ENCODE measurements around the gene PVALB. TPM values are rescaled to one million over a fixed set of nuclear protein-coding genes. Genes with fewer than 3 reads are reported as not detected.

PVALB gene
- total RNA-seq, 1 donor from 2014 or later = 2.1 TPM

GRCh38 chr22:36830601-36831000, 13.8 kb upstream of the PVALB start:
- H3K9me3 ChIP-seq (ENCODE audit: control insufficient read depth in 3 of 3, low read length in 3 of 3) = no peaks in the 10 kb centered on the region
- no peak overlapping the region for H3K4me3 ChIP-seq (ENCODE audit: low read length in 3 of 3)
- H3K27ac ChIP-seq (ENCODE audit: low read depth, low read length) = no peak overlapping the region
- H3K9ac ChIP-seq (ENCODE audit: low read depth in 1 of 3, low read length in 3 of 3) = no peak overlapping the region
- peaks cover 0 to 9% (median 6%) of the 10 kb centered on the region in 3 donors for H3K4me1 ChIP-seq (ENCODE audit: control insufficient read depth in 3 of 3, insufficient read depth in 3 of 3, low read length in 3 of 3)
- no peaks in the 10 kb centered on the region for H3K36me3 ChIP-seq (ENCODE audit: control insufficient read depth in 3 of 3, insufficient read depth in 3 of 3, low read length in 3 of 3)
- peaks cover 10 to 31% (median 21%) of the 10 kb centered on the region in 3 donors for H3K27me3 ChIP-seq (ENCODE audit: control insufficient read depth in 3 of 3, insufficient read depth in 3 of 3, low read length in 3 of 3)

GRCh38 chr22:36829370-36830002, 12.7 kb upstream of the PVALB start:
- H3K27ac ChIP-seq (ENCODE audit: low read depth, low read length) = no peak overlapping the region
- no peak overlapping the region for H3K9ac ChIP-seq (ENCODE audit: low read depth in 1 of 3, low read length in 3 of 3)
- peaks cover 0 to 9% (median 6%) of the 10 kb centered on the region in 3 donors for H3K4me1 ChIP-seq (ENCODE audit: control insufficient read depth in 3 of 3, insufficient read depth in 3 of 3, low read length in 3 of 3)
- no peaks in the 10 kb centered on the region for H3K36me3 ChIP-seq (ENCODE audit: control insufficient read depth in 3 of 3, insufficient read depth in 3 of 3, low read length in 3 of 3)
- peaks cover 7 to 37% (median 17%) of the 10 kb centered on the region in 3 donors for H3K27me3 ChIP-seq (ENCODE audit: control insufficient read depth in 3 of 3, insufficient read depth in 3 of 3, low read length in 3 of 3)
- H3K4me3 ChIP-seq (ENCODE audit: low read length in 3 of 3) = no peak overlapping the region
- H3K9me3 ChIP-seq (ENCODE audit: control insufficient read depth in 3 of 3, low read length in 3 of 3) = no peaks in the 10 kb centered on the region

GRCh38 chr22:36828815-36829214, 12.0 kb upstream of the PVALB start:
- Histone ChIP-seq H3K27me3 (ENCODE audit: control insufficient read depth in 3 of 3, insufficient read depth in 3 of 3, low read length in 3 of 3) (peaks cover 11 to 41% (median 21%) of the 10 kb centered on the region in 3 donors), H3K9ac (ENCODE audit: low read depth in 1 of 3, low read length in 3 of 3) (no peak overlapping the region), H3K4me3 (ENCODE audit: low read length in 3 of 3) (no peak overlapping the region), H3K27ac (ENCODE audit: low read depth, low read length) (no peak overlapping the region), H3K4me1 (ENCODE audit: control insufficient read depth in 3 of 3, insufficient read depth in 3 of 3, low read length in 3 of 3) (peaks cover 0 to 9% (median 6%) of the 10 kb centered on the region in 3 donors), H3K9me3 (ENCODE audit: control insufficient read depth in 3 of 3, low read length in 3 of 3) (no peaks in the 10 kb centered on the region), H3K36me3 (ENCODE audit: control insufficient read depth in 3 of 3, insufficient read depth in 3 of 3, low read length in 3 of 3) (no peaks in the 10 kb centered on the region)

GRCh38 chr22:36826262-36826661, 9.4 kb upstream of the PVALB start:
- Histone ChIP-seq H3K9ac (ENCODE audit: low read depth in 1 of 3, low read length in 3 of 3) (no peak overlapping the region), H3K27ac (ENCODE audit: low read depth, low read length) (no peak overlapping the region), H3K27me3 (ENCODE audit: control insufficient read depth in 3 of 3, insufficient read depth in 3 of 3, low read length in 3 of 3) (peaks cover 11 to 49% (median 23%) of the 10 kb centered on the region in 3 donors), H3K36me3 (ENCODE audit: control insufficient read depth in 3 of 3, insufficient read depth in 3 of 3, low read length in 3 of 3) (no peaks in the 10 kb centered on the region), H3K9me3 (ENCODE audit: control insufficient read depth in 3 of 3, low read length in 3 of 3) (no peaks in the 10 kb centered on the region), H3K4me3 (ENCODE audit: low read length in 3 of 3) (no peak overlapping the region), H3K4me1 (ENCODE audit: control insufficient read depth in 3 of 3, insufficient read depth in 3 of 3, low read length in 3 of 3) (peaks cover 13 to 16% (median 16%) of the 10 kb centered on the region in 3 donors)

GRCh38 chr22:36824655-36825054, 7.8 kb upstream of the PVALB start:
- H3K9me3 ChIP-seq (ENCODE audit: control insufficient read depth in 3 of 3, low read length in 3 of 3) = no peaks in the 10 kb centered on the region
- H3K9ac ChIP-seq (ENCODE audit: low read depth in 1 of 3, low read length in 3 of 3) = no peak overlapping the region
- no peak overlapping the region for H3K27ac ChIP-seq (ENCODE audit: low read depth, low read length)
- H3K27me3 ChIP-seq (ENCODE audit: control insufficient read depth in 3 of 3, insufficient read depth in 3 of 3, low read length in 3 of 3) = peaks cover 15 to 52% (median 23%) of the 10 kb centered on the region in 3 donors
- H3K36me3 ChIP-seq (ENCODE audit: control insufficient read depth in 3 of 3, insufficient read depth in 3 of 3, low read length in 3 of 3) = no peaks in the 10 kb centered on the region
- H3K4me3 ChIP-seq (ENCODE audit: low read length in 3 of 3) = no peak overlapping the region
- H3K4me1 ChIP-seq (ENCODE audit: control insufficient read depth in 3 of 3, insufficient read depth in 3 of 3, low read length in 3 of 3) = peaks cover 14 to 16% (median 16%) of the 10 kb centered on the region in 3 donors

GRCh38 chr22:36823186-36823839, 6.5 kb upstream of the PVALB start:
- Histone ChIP-seq H3K4me1 (ENCODE audit: control insufficient read depth in 3 of 3, insufficient read depth in 3 of 3, low read length in 3 of 3) (peaks cover 16 to 25% (median 16%) of the 10 kb centered on the region in 3 donors), H3K27me3 (ENCODE audit: control insufficient read depth in 3 of 3, insufficient read depth in 3 of 3, low read length in 3 of 3) (peaks cover 21 to 58% (median 29%) of the 10 kb centered on the region in 3 donors), H3K4me3 (ENCODE audit: low read length in 3 of 3) (no peak overlapping the region), H3K27ac (ENCODE audit: low read depth, low read length) (no peak overlapping the region), H3K9me3 (ENCODE audit: control insufficient read depth in 3 of 3, low read length in 3 of 3) (no peaks in the 10 kb centered on the region), H3K9ac (ENCODE audit: low read depth in 1 of 3, low read length in 3 of 3) (peak overlapping the region in 2 of 3 donors; percentile 14 to 16), H3K36me3 (ENCODE audit: control insufficient read depth in 3 of 3, insufficient read depth in 3 of 3, low read length in 3 of 3) (no peaks in the 10 kb centered on the region)

- Histone ChIP-seq H3K36me3 (ENCODE audit: control insufficient read depth in 3 of 3, insufficient read depth in 3 of 3, low read length in 3 of 3) (no peaks in the 10 kb centered on the region), H3K4me1 (ENCODE audit: control insufficient read depth in 3 of 3, insufficient read depth in 3 of 3, low read length in 3 of 3) (peaks cover 16 to 25% (median 16%) of the 10 kb centered on the region in 3 donors), H3K27ac (ENCODE audit: low read depth, low read length) (no peak overlapping the region), H3K9me3 (ENCODE audit: control insufficient read depth in 3 of 3, low read length in 3 of 3) (no peaks in the 10 kb centered on the region), H3K27me3 (ENCODE audit: control insufficient read depth in 3 of 3, insufficient read depth in 3 of 3, low read length in 3 of 3) (peaks cover 28 to 66% (median 33%) of the 10 kb centered on the region in 3 donors), H3K9ac (ENCODE audit: low read depth in 1 of 3, low read length in 3 of 3) (no peak overlapping the region), H3K4me3 (ENCODE audit: low read length in 3 of 3) (no peak overlapping the region)
Observed at GRCh38 chr22:36822581-36822980, 5.7 kb upstream of the PVALB start.

GRCh38 chr22:36819112-36819511, 2.3 kb upstream of the PVALB start:
- Histone ChIP-seq H3K4me1 (ENCODE audit: control insufficient read depth in 3 of 3, insufficient read depth in 3 of 3, low read length in 3 of 3) (peaks cover 14 to 36% (median 15%) of the 10 kb centered on the region in 3 donors), H3K36me3 (ENCODE audit: control insufficient read depth in 3 of 3, insufficient read depth in 3 of 3, low read length in 3 of 3) (no peaks in the 10 kb centered on the region), H3K27ac (ENCODE audit: low read depth, low read length) (no peak overlapping the region), H3K27me3 (ENCODE audit: control insufficient read depth in 3 of 3, insufficient read depth in 3 of 3, low read length in 3 of 3) (peaks cover 55 to 83% (median 62%) of the 10 kb centered on the region in 3 donors), H3K9ac (ENCODE audit: low read depth in 1 of 3, low read length in 3 of 3) (no peak overlapping the region), H3K9me3 (ENCODE audit: control insufficient read depth in 3 of 3, low read length in 3 of 3) (no peaks in the 10 kb centered on the region), H3K4me3 (ENCODE audit: low read length in 3 of 3) (no peak overlapping the region)

GRCh38 chr22:36818010-36818642, 1.3 kb upstream of the PVALB start:
- Histone ChIP-seq H3K9ac (ENCODE audit: low read depth in 1 of 3, low read length in 3 of 3) (no peak overlapping the region), H3K9me3 (ENCODE audit: control insufficient read depth in 3 of 3, low read length in 3 of 3) (no peaks in the 10 kb centered on the region), H3K4me1 (ENCODE audit: control insufficient read depth in 3 of 3, insufficient read depth in 3 of 3, low read length in 3 of 3) (peaks cover 9 to 30% (median 10%) of the 10 kb centered on the region in 3 donors), H3K36me3 (ENCODE audit: control insufficient read depth in 3 of 3, insufficient read depth in 3 of 3, low read length in 3 of 3) (no peaks in the 10 kb centered on the region), H3K27me3 (ENCODE audit: control insufficient read depth in 3 of 3, insufficient read depth in 3 of 3, low read length in 3 of 3) (peaks cover 64 to 86% (median 65%) of the 10 kb centered on the region in 3 donors), H3K27ac (ENCODE audit: low read depth, low read length) (no peak overlapping the region), H3K4me3 (ENCODE audit: low read length in 3 of 3) (no peak overlapping the region)

- H3K9ac ChIP-seq (ENCODE audit: low read depth in 1 of 3, low read length in 3 of 3) = no peak overlapping the region
- no peak overlapping the region for H3K27ac ChIP-seq (ENCODE audit: low read depth, low read length)
- H3K4me1 ChIP-seq (ENCODE audit: control insufficient read depth in 3 of 3, insufficient read depth in 3 of 3, low read length in 3 of 3) = peaks cover 4 to 23% (median 7%) of the 10 kb centered on the region in 3 donors
- H3K36me3 ChIP-seq (ENCODE audit: control insufficient read depth in 3 of 3, insufficient read depth in 3 of 3, low read length in 3 of 3) = no peaks in the 10 kb centered on the region
- peaks cover 71 to 87% (median 71%) of the 10 kb centered on the region in 3 donors for H3K27me3 ChIP-seq (ENCODE audit: control insufficient read depth in 3 of 3, insufficient read depth in 3 of 3, low read length in 3 of 3)
- no peak overlapping the region for H3K4me3 ChIP-seq (ENCODE audit: low read length in 3 of 3)
- no peaks in the 10 kb centered on the region for H3K9me3 ChIP-seq (ENCODE audit: control insufficient read depth in 3 of 3, low read length in 3 of 3)
Observed at GRCh38 chr22:36817525-36817848, 652 bp upstream of the PVALB start.
